Ishikawa (cell line): ENCODE results near the gene SLCO4A1.

Experiments used
- CEBPB ChIP-seq: IDR thresholded peaks from 2 replicates; pipeline ENCODE4 v1.6.1; 2012
- CREB1 ChIP-seq: IDR thresholded peaks from 2 replicates; pipeline ENCODE4 v1.6.1; 2012; ENCODE audit warnings: low read depth
- EGR1 ChIP-seq: IDR thresholded peaks from 2 replicates; pipeline ENCODE4 v1.6.1; 2012
- EP300 ChIP-seq: IDR thresholded peaks from 2 replicates; pipeline ENCODE4 v1.6.1; 2012; ENCODE audit warnings: borderline replicate concordance
- FOXM1 ChIP-seq: IDR thresholded peaks from 2 replicates; pipeline ENCODE4 v1.6.1; 2012; ENCODE audit warnings: low read depth, borderline replicate concordance
- MAX ChIP-seq: IDR thresholded peaks from 2 replicates; pipeline ENCODE4 v1.6.1; 2012
- NFIC ChIP-seq: IDR thresholded peaks from 2 replicates; pipeline ENCODE4 v1.6.1; 2012
- RAD21 ChIP-seq: IDR thresholded peaks from 2 replicates; pipeline ENCODE4 v1.6.1; 2012; ENCODE audit warnings: low read depth
- REST ChIP-seq: IDR thresholded peaks from 2 replicates; pipeline ENCODE4 v1.6.1; 2012; ENCODE audit warnings: low read depth, mild to moderate bottlenecking
- TAF1 ChIP-seq: IDR thresholded peaks from 2 replicates; pipeline ENCODE4 v1.6.1; 2012; ENCODE audit warnings: low read depth, mild to moderate bottlenecking
- TCF12 ChIP-seq: IDR thresholded peaks from 2 replicates; pipeline ENCODE4 v1.6.1; 2012; ENCODE audit warnings: low read depth
- TEAD4 ChIP-seq: IDR thresholded peaks from 2 replicates; pipeline ENCODE4 v1.6.1; 2012
- USF1 ChIP-seq: IDR thresholded peaks from 2 replicates; pipeline ENCODE4 v1.6.1; 2012
- YY1 ChIP-seq: IDR thresholded peaks from 2 replicates; pipeline ENCODE4 v1.6.1; 2012; ENCODE audit warnings: low read depth
- ZBTB7A ChIP-seq: IDR thresholded peaks from 2 replicates; pipeline ENCODE4 v1.6.1; 2012; ENCODE audit warnings: low read depth

The SLCO4A1 gene

GRCh38 chr20:62644044-62644795 is 1.9 kb downstream of the SLCO4A1 start:
- TF ChIP-seq FOXM1 (no peak), MAX (peak; percentile 57; the same call in 1 of the 2 replicates), TEAD4 (no peak), CEBPB (no peak), REST (no peak), ZBTB7A (no peak), EP300 (no peak), YY1 (no peak), CREB1 (no peak), EGR1 (no peak), TCF12 (0 out of 2 replicates have a peak, but pooled peaks have one; percentile 14), TAF1 (no peak), NFIC (no peak), RAD21 (no peak), USF1 (peak; percentile 63)

- TF ChIP-seq EGR1 (no peak), TEAD4 (no peak), RAD21 (no peak), REST (no peak), YY1 (no peak), USF1 (no peak), TCF12 (no peak), CREB1 (no peak), MAX (no peak), EP300 (no peak), NFIC (no peak), FOXM1 (no peak), ZBTB7A (no peak), TAF1 (no peak), CEBPB (no peak)
Measured at GRCh38 chr20:62644802-62645496, 2.6 kb downstream of the SLCO4A1 start.

GRCh38 chr20:62645613-62646012 is 3.3 kb downstream of the SLCO4A1 start:
- no peak for TF ChIP-seq REST
- TF ChIP-seq TCF12: no peak
- TF ChIP-seq MAX: no peak
- no peak for TF ChIP-seq CREB1
- no peak for TF ChIP-seq TAF1
- TF ChIP-seq RAD21: no peak
- TF ChIP-seq CEBPB: no peak
- TF ChIP-seq YY1: no peak
- no peak for TF ChIP-seq FOXM1
- no peak for TF ChIP-seq TEAD4
- no peak for TF ChIP-seq ZBTB7A
